Measurements from ENCODE around the gene MAPKBP1. TPM values are rescaled to one million over a fixed set of nuclear protein-coding genes. Genes with fewer than 3 reads are reported as not detected.

MAPKBP1 gene
- total and polyA plus RNA-seq, 2 of the 13 experiments (the other 11 are each of a cell fraction or from before 2014, with no cell fraction given): 3.0 to 7.3 TPM

DNA sequence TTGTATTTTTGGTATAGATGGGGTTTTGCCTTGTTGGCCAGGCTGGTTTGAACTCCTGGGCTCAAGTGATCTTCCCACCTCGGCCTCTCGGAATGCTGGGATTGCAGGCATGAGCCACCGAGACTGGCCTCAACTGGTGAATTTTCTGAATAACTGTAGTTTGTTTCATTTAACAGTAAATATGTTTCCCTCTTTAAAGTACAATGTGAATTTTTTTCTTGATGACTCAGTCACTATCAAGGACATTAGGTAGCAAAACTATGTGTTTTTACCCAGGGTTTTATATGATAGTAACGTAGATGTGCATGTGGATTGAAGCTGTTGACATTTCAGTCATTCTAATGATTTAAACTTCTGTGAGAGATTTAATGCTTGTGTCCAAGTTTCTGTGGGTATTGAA lies 40.2 kb upstream of the MAPKBP1 start:
- ChIA-PET POLR2A (no interaction called here), CTCF (ENCODE audit: low intra/inter-chr PET ratio, low total read pairs) (no interaction called here)
- WGBS (ENCODE audit: low lambda C conversion rate): 98% methylated on average over 4 of the region's 4 CpGs
- Histone ChIP-seq H3K27me3 (ENCODE audit: control insufficient read depth in 1 of 2, insufficient read depth in 2 of 2, low read length in 2 of 2) (no peaks in the 10 kb centered on the region), H3K4me2 (ENCODE audit: low read depth, low read length) (no peak overlapping the region), H3K9ac (ENCODE audit: insufficient read depth, low read depth, low read length) (no peak overlapping the region), H3K27ac (ENCODE audit: extremely low read length, insufficient read depth, low read length) (no peak overlapping the region), H3K79me2 (ENCODE audit: insufficient read depth, low read length) (no peaks in the 10 kb centered on the region), H3K36me3 (replicated peaks in 1 of 2; ENCODE audit: control insufficient read depth in 1 of 2, insufficient read depth in 2 of 2, low read length in 2 of 2) (peaks cover 9 to 48% of the 10 kb centered on the region in 2 experiments), H4K20me1 (ENCODE audit: insufficient read depth, low read length) (no peaks in the 10 kb centered on the region), H2AFZ (ENCODE audit: low read length) (no peak overlapping the region), H3K4me3 (replicated peaks in 1 of 3; ENCODE audit: insufficient read depth in 1 of 3, low read depth in 2 of 3, low read length in 3 of 3) (no peak overlapping the region), H3K9me3 (ENCODE audit: low read length) (no peaks in the 10 kb centered on the region), H3K4me1 (ENCODE audit: insufficient read depth, low read length) (no peaks in the 10 kb centered on the region)
- no TSS peak for BruUV-seq (replicated peaks)
- DNase-seq (ENCODE audit: low spot score): no peak
- FAIRE-seq: no peak
- intact Hi-C loops (cut with micrococcal nuclease; ENCODE audit: unreplicated experiment) (no loop called here), in situ Hi-C loops (cut with HindIII; ENCODE audit: extremely low pct_ligation_motif_present, low pct_unique_long_range_greater_than_20kb) (no loop called here)
- no peak for ATAC-seq
- TF ChIP-seq ZNF317 (CRISPR knock-in tag; IDR thresholded peaks at IDR 0.05): no peak
- no peak for TF ChIP-seq ZBTB7B (CRISPR knock-in tag; IDR thresholded peaks at IDR 0.05)
- TF ChIP-seq ZNF557 (CRISPR knock-in tag; IDR thresholded peaks at IDR 0.05): no peak
- TF ChIP-seq, protein P1, sequence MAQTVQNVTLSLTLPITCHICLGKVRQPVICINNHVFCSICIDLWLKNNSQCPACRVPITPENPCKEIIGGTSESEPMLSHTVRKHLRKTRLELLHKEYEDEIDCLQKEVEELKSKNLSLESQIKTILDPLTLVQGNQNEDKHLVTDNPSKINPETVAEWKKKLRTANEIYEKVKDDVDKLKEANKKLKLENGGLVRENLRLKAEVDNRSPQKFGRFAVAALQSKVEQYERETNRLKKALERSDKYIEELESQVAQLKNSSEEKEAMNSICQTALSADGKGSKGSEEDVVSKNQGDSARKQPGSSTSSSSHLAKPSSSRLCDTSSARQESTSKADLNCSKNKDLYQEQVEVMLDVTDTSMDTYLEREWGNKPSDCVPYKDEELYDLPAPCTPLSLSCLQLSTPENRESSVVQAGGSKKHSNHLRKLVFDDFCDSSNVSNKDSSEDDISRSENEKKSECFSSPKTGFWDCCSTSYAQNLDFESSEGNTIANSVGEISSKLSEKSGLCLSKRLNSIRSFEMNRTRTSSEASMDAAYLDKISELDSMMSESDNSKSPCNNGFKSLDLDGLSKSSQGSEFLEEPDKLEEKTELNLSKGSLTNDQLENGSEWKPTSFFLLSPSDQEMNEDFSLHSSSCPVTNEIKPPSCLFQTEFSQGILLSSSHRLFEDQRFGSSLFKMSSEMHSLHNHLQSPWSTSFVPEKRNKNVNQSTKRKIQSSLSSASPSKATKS (CRISPR knock-in tag; IDR thresholded peaks at IDR 0.05): no peak
- TF ChIP-seq SNAI1 (CRISPR knock-in tag; IDR thresholded peaks at IDR 0.05; ENCODE audit: borderline replicate concordance): no peak
- TF ChIP-seq BCL3 (CRISPR knock-in tag; IDR thresholded peaks at IDR 0.05): no peak
- no peak for TF ChIP-seq ZNF879 (CRISPR knock-in tag; IDR thresholded peaks at IDR 0.05)
- no peak for TF ChIP-seq SRF (IDR thresholded peaks at IDR 0.05; ENCODE audit: low read depth, low read length)
- TF ChIP-seq ZNF513 (CRISPR knock-in tag; conservative IDR thresholded peaks at IDR 0.05): no peak
- TF ChIP-seq ZSCAN25 (CRISPR knock-in tag; IDR thresholded peaks at IDR 0.05): no peak
- no peak for TF ChIP-seq ZNF510 (CRISPR knock-in tag; IDR thresholded peaks at IDR 0.05; ENCODE audit: low read depth)
- TF ChIP-seq, protein P2, sequence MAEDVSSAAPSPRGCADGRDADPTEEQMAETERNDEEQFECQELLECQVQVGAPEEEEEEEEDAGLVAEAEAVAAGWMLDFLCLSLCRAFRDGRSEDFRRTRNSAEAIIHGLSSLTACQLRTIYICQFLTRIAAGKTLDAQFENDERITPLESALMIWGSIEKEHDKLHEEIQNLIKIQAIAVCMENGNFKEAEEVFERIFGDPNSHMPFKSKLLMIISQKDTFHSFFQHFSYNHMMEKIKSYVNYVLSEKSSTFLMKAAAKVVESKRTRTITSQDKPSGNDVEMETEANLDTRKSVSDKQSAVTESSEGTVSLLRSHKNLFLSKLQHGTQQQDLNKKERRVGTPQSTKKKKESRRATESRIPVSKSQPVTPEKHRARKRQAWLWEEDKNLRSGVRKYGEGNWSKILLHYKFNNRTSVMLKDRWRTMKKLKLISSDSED (CRISPR knock-in tag; IDR thresholded peaks at IDR 0.05): no peak
- TF ChIP-seq ZNF124 (CRISPR knock-in tag; IDR thresholded peaks at IDR 0.05): no peak
- TF ChIP-seq ZNF232 (CRISPR knock-in tag; IDR thresholded peaks at IDR 0.05; ENCODE audit: borderline replicate concordance): no peak
